ENCODE measurements around the gene PCBP1. TPM values are rescaled to one million over a fixed set of nuclear protein-coding genes. Genes with fewer than 3 reads are reported as not detected.

PCBP1 gene
- total and polyA plus RNA-seq, 3 donors from 2014 or later: 144 to 270 (median 200) TPM

DNA sequence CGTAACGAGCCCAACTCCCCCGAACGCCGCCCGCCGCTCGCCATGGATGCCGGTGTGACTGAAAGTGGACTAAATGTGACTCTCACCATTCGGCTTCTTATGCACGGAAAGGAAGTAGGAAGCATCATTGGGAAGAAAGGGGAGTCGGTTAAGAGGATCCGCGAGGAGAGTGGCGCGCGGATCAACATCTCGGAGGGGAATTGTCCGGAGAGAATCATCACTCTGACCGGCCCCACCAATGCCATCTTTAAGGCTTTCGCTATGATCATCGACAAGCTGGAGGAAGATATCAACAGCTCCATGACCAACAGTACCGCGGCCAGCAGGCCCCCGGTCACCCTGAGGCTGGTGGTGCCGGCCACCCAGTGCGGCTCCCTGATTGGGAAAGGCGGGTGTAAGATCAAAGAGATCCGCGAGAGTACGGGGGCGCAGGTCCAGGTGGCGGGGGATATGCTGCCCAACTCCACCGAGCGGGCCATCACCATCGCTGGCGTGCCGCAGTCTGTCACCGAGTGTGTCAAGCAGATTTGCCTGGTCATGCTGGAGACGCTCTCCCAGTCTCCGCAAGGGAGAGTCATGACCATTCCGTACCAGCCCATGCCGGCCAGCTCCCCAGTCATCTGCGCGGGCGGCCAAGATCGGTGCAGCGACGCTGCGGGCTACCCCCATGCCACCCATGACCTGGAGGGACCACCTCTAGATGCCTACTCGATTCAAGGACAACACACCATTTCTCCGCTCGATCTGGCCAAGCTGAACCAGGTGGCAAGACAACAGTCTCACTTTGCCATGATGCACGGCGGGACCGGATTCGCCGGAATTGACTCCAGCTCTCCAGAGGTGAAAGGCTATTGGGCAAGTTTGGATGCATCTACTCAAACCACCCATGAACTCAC, 673 bp downstream of the PCBP1 start:
- 0 to 1% methylated on average over 20 to 58 of the region's 58 CpGs for WGBS, 2 donors
- intact Hi-C loops (cut with DNase I; ENCODE audit: low total_unique reads): loop anchor here (2.0 to 10.0 kb wide), 3 partner anchors 34 to 173 kb away; partner anchors contain the start of gene MXD1
- peak; percentile 44 for DNase-seq
- Histone ChIP-seq H3K4me3 (peak overlapping the region; percentile 82 to 94), H3K9me3 (no peaks in the 10 kb centered on the region), H3K36me3 (ENCODE audit: low read depth, missing control alignments) (no peaks in the 10 kb centered on the region), H3K27me3 (no peaks in the 10 kb centered on the region), H3K4me1 (peaks cover 37% of the 10 kb centered on the region), H3K27ac (peak overlapping the region; percentile 100)
- TF ChIP-seq POLR2A (IDR thresholded peaks at IDR 0.05): no peak
- TF ChIP-seq, protein P1, sequence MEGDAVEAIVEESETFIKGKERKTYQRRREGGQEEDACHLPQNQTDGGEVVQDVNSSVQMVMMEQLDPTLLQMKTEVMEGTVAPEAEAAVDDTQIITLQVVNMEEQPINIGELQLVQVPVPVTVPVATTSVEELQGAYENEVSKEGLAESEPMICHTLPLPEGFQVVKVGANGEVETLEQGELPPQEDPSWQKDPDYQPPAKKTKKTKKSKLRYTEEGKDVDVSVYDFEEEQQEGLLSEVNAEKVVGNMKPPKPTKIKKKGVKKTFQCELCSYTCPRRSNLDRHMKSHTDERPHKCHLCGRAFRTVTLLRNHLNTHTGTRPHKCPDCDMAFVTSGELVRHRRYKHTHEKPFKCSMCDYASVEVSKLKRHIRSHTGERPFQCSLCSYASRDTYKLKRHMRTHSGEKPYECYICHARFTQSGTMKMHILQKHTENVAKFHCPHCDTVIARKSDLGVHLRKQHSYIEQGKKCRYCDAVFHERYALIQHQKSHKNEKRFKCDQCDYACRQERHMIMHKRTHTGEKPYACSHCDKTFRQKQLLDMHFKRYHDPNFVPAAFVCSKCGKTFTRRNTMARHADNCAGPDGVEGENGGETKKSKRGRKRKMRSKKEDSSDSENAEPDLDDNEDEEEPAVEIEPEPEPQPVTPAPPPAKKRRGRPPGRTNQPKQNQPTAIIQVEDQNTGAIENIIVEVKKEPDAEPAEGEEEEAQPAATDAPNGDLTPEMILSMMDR (IDR thresholded peaks at IDR 0.05): no peak

DNA sequence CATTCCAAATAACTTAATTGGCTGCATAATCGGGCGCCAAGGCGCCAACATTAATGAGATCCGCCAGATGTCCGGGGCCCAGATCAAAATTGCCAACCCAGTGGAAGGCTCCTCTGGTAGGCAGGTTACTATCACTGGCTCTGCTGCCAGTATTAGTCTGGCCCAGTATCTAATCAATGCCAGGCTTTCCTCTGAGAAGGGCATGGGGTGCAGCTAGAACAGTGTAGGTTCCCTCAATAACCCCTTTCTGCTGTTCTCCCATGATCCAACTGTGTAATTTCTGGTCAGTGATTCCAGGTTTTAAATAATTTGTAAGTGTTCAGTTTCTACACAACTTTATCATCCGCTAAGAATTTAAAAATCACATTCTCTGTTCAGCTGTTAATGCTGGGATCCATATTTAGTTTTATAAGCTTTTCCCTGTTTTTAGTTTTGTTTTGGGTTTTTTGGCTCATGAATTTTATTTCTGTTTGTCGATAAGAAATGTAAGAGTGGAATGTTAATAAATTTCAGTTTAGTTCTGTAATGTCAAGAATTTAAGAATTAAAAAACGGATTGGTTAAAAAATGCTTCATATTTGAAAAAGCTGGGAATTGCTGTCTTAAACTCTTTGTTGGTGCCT, 1.4 kb downstream of the PCBP1 start:
- peaks cover 36% of the 10 kb centered on the region for H3K4me1 ChIP-seq
- no peak for DNase-seq
- intact Hi-C loops (cut with DNase I; ENCODE audit: low total_unique reads): loop anchor here (5.0 to 10.0 kb wide), 2 partner anchors 34 to 174 kb away; partner anchors contain the start of gene MXD1
- TF ChIP-seq POLR2A (IDR thresholded peaks at IDR 0.05): no peak
- TF ChIP-seq, protein P1 (IDR thresholded peaks at IDR 0.05): no peak
- no peaks in the 10 kb centered on the region for H3K36me3 ChIP-seq (ENCODE audit: low read depth, missing control alignments)
- no peaks in the 10 kb centered on the region for H3K27me3 ChIP-seq
- peak overlapping the region; percentile 82 to 94 for H3K4me3 ChIP-seq
- H3K9me3 ChIP-seq: no peaks in the 10 kb centered on the region
- WGBS, 2 donors: 0 to 3% methylated on average over 8 of the region's 8 CpGs
- H3K27ac ChIP-seq: peak overlapping the region; percentile 100

DNA sequence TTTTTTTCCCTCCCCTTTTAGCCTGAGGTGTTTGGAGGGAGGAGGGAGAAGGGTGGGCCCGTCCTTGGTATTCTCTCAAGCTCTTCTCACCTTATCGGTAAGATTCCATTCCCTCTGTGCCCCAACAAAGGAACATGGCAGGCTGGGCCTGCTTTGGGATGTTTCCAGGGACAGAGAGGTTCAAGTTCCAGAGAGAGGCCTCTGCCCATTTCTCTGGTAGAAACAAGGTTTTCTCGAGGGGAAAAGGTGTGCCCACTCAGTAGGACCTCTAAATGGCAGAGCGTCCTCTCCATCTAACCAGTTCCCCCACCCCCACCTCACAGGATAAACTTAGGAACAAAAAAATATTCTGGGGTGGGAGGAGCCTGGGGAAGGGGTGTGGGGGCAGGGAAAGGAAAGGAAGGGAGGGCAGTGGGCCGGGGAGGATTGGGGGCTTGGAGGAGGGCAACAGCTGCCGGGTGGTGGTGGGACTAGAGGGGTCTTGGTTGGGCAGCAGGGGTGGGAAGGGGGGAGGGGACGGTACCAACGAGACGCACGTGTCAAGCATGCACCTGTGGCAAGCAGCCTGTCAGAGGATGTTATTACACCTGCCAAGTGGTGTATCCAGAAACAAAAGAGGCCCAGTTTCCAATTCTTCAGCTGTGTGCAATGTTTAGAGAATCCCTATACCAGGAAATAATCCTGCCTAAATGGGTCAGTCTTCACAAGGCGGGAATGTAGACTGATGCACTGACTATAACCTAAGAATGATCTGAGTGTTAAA, 2.1 kb downstream of the PCBP1 start:
- Histone ChIP-seq H3K36me3 (ENCODE audit: low read depth, missing control alignments) (no peaks in the 10 kb centered on the region), H3K9me3 (no peaks in the 10 kb centered on the region), H3K27me3 (no peaks in the 10 kb centered on the region), H3K4me1 (peaks cover 29% of the 10 kb centered on the region), H3K4me3 (peak overlapping the region; percentile 82 to 94), H3K27ac (peak overlapping the region; percentile 100)
- no peak for TF ChIP-seq POLR2A (IDR thresholded peaks at IDR 0.05)
- TF ChIP-seq, protein P1 (IDR thresholded peaks at IDR 0.05): no peak
- 6 to 8% methylated on average over 11 of the region's 11 CpGs for WGBS, 2 donors
- peak; percentile 35 for DNase-seq
- intact Hi-C loops (cut with DNase I; ENCODE audit: low total_unique reads): loop anchor here (5.0 to 10.0 kb wide), 2 partner anchors 33 to 175 kb away; partner anchors contain the start of gene MXD1

DNA sequence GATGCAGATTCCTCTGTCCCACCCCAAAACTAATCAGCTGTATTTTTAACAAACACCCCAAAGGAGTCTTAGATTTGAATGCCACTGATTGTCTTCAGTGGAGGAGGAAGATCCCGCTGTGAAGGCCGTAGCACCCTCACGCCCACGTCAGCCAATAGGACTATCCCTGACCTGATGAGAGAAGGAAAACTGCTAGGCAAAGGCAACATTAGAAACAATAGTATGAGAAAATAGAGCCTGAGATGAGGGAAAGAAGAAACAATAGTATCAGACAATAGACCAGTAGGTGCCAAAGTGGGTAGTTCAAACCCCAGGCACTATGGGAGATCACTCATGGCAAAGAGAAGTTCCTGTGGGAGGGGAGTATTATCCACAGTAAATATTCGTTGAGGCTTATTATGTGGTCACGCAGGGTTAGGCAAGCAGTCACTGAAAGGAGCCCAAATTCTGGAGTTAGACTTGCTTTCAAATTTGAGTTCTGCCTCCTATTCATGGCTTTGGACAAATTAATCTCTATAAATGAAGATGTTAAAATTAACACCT, 2.8 kb downstream of the PCBP1 start:
- intact Hi-C loops (cut with DNase I; ENCODE audit: low total_unique reads): loop anchor here (5.0 to 10.0 kb wide), 2 partner anchors 32 to 175 kb away; partner anchors contain the start of gene MXD1
- WGBS, 2 donors: 27 to 35% methylated on average over 6 of the region's 6 CpGs
- H3K4me3 ChIP-seq: peak overlapping the region; percentile 82 to 94

More for the DNA sequence above, 2.8 kb downstream of the PCBP1 start:
- TF ChIP-seq POLR2A (IDR thresholded peaks at IDR 0.05): no peak
- TF ChIP-seq, protein P1 (IDR thresholded peaks at IDR 0.05): no peak
- peak; percentile 71 for DNase-seq
- peak overlapping the region; percentile 100 for H3K27ac ChIP-seq
- no peaks in the 10 kb centered on the region for H3K27me3 ChIP-seq
- peaks cover 22% of the 10 kb centered on the region for H3K4me1 ChIP-seq
- no peaks in the 10 kb centered on the region for H3K36me3 ChIP-seq (ENCODE audit: low read depth, missing control alignments)
- no peaks in the 10 kb centered on the region for H3K9me3 ChIP-seq
